Activated CD4-positive, CD25-positive, alpha-beta regulatory T cell treated with anti-CD3 and anti-CD28 coated beads, Interleukin-2, amount 50 U/mL, for 16 hours (primary cell): ENCODE results near the gene TSPAN17.

Experiments used
- DNase-seq: peaks from one replicate; pipeline ENCODE4 v3.0.0-alpha.2; 2020; ENCODE audit warnings: low read depth, low spot score

Gene TSPAN17

DNA sequence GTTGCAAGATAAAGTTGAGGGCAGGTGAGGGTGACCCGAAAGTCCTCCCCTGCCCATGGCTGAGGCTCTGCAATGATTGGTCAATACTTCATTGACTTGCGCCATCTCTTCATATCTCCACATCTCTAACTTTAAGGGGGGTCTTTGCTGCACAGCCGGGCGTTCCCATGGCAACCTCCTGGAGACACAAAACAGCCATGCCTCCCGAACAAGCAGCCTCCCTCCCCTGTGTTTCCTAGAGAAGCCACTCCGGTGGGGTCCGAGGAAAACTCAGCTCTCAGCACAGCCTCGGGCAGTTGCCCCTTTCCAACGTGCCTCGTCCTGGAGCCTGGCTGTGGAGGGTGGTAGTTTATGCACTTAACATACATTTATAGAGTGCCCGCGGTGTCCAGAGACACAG, 57.5 kb downstream of the TSPAN17 start:
- no peak for DNase-seq
